Hepatocyte (in vitro differentiated cells): ENCODE results near the gene FMO1. TPM values are rescaled to one million over a fixed set of nuclear protein-coding genes. Genes with fewer than 3 reads are reported as not detected.
"Not testable (repeated sequence)": the region's sequence is repeated elsewhere in the genome, so short reads cannot be mapped to it uniquely, and the experiment has no call there.

Experiments used
- DNase-seq: peaks from one replicate; pipeline ENCODE4 v3.0.0-alpha.2; 2016; ENCODE audit warnings: low spot score
- H2AFZ ChIP-seq: fragments of 200-600 bp; sonication (generic); 2 replicates; pipeline ENCODE4 v1.6.0; 2016; ENCODE audit warnings: antibody characterized with exemption, mild to moderate bottlenecking
- H3K27ac ChIP-seq: fragments of 200-600 bp; sonication (generic); 2 replicates; pipeline ENCODE4 v1.5.1; 2016; ENCODE audit warnings: mild to moderate bottlenecking
- H3K27me3 ChIP-seq: fragments of 200-600 bp; sonication (generic); 2 replicates; pipeline ENCODE4 v1.6.1; 2016
- H3K36me3 ChIP-seq: fragments of 200-600 bp; sonication (generic); replicated peaks from 2 replicates; pipeline ENCODE4 v1.5.1; 2016; ENCODE audit warnings: low read depth; ENCODE audit not compliant: insufficient read depth
- H3K4me1 ChIP-seq: fragments of 200-600 bp; sonication (generic); 2 replicates; pipeline ENCODE4 v1.5.1; 2016; ENCODE audit warnings: mild to moderate bottlenecking, moderate library complexity; ENCODE audit not compliant: insufficient read depth
- H3K4me2 ChIP-seq: fragments of 200-600 bp; sonication (generic); 2 replicates; pipeline ENCODE4 v1.6.0; 2016
- H3K4me3 ChIP-seq: fragments of 200-600 bp; sonication (generic); 2 replicates; pipeline ENCODE4 v1.5.1; 2016; ENCODE audit warnings: mild to moderate bottlenecking
- H3K79me2 ChIP-seq: fragments of 200-600 bp; sonication (generic); 2 replicates; pipeline ENCODE4 v1.6.0; 2017; ENCODE audit warnings: mild to moderate bottlenecking
- H3K9me2 ChIP-seq: fragments of 200-600 bp; sonication (generic); replicated peaks from 2 replicates; pipeline ENCODE4 v1.6.0; 2017; ENCODE audit warnings: mild to moderate bottlenecking; ENCODE audit not compliant: insufficient read depth
- H3K9me3 ChIP-seq: fragments of 200-600 bp; sonication (generic); 2 replicates; pipeline ENCODE4 v1.5.1; 2016; ENCODE audit warnings: low read depth, mild to moderate bottlenecking
- H4K20me1 ChIP-seq: fragments of 200-600 bp; sonication (generic); 2 replicates; pipeline ENCODE4 v1.6.0; 2016; ENCODE audit warnings: mild to moderate bottlenecking; ENCODE audit not compliant: insufficient read depth, poor library complexity, severe bottlenecking
- CTCF ChIP-seq: fragments of 200-600 bp; sonication (generic); IDR thresholded peaks from 2 replicates; pipeline ENCODE4 v1.5.1; 2016; ENCODE audit warnings: antibody characterized with exemption, mild to moderate bottlenecking; ENCODE audit not compliant: poor library complexity
- EZH2 ChIP-seq: fragments of 200-600 bp; sonication (generic); IDR thresholded peaks from 2 replicates; pipeline ENCODE4 v1.6.1; 2016; ENCODE audit warnings: antibody characterized with exemption, mild to moderate bottlenecking, borderline replicate concordance
- EZH2phosphoT487 ChIP-seq: fragments of 200-600 bp; sonication (generic); IDR thresholded peaks from one replicate; pipeline ENCODE4 v1.6.1; 2018; ENCODE audit warnings: antibody characterized with exemption, mild to moderate bottlenecking, low read depth, moderate library complexity; ENCODE audit not compliant: unreplicated experiment, severe bottlenecking
- WGBS: methylation state at CpG from one replicate; pipeline ENCODE4 v1.1.6; 2016; ENCODE audit warnings: low lambda C conversion rate; ENCODE audit errors: missing lambda C conversion rate; 5-methylcytosine and 5-hydroxymethylcytosine counted together
- polyA plus RNA-seq: library from polyadenylated mRNA; unstranded; fragments of >200 nt; fragmentation: Nextera tagmentation; extraction: Ambion mirVana; gene quantifications from 2 replicates; pipeline ENCODE4 v1.2.1, GENCODE V29; 2016
- total RNA-seq: library from RNA; depleted of rRNA; stranded (reverse); fragments of >200 nt; gene quantifications from 2 replicates; pipeline ENCODE4 v1.2.3, GENCODE V29; 2014

Gene FMO1
- total and polyA plus RNA-seq, 2 experiments from 2014 or later, result 51.2 to 79.6 TPM

DNA sequence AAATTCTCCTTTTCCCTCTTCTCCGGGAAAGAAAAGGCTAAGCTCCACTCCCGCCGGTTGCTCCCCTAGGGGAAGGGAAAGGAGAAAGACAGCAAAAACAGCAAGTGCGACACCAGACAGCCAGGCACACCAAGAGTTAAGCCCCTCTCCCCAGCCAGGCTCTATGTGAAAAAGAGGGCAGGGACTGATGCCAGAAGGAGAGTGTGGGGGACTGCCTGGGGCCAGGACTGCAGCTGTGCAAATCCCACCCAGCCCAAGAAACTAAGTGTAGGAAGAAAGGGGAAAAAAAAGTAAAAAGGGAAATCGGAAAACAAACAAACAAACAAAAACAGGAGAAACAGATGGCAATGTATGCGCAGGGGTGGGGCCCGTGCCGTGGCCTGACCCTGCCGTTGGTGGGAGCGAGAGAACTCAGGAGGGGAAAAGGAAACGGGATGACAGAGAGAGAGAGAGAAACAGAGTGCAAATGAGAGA, 27.7 kb upstream of the FMO1 start:
- H2AFZ ChIP-seq, result peak overlapping the region; percentile 71
- TF ChIP-seq CTCF, result peak; percentile 3
- TF ChIP-seq EZH2, result no peak

GRCh38 chr1:171221665-171222591, 26.4 kb upstream of the FMO1 start:
- H2AFZ ChIP-seq, result peak overlapping the region; percentile 5
- no peak overlapping the region for H3K4me3 ChIP-seq
- H3K79me2 ChIP-seq, result no peaks in the 10 kb centered on the region
- peak overlapping the region; percentile 76 for H3K27ac ChIP-seq
- TF ChIP-seq EZH2phosphoT487 (no peak), EZH2 (no peak), CTCF (no peak)
- no peaks in the 10 kb centered on the region for H3K9me2 ChIP-seq
- H3K36me3 ChIP-seq, result no peaks in the 10 kb centered on the region
- peaks cover 16% of the 10 kb centered on the region for H3K4me1 ChIP-seq
- no peak overlapping the region for H3K4me2 ChIP-seq
- no peak for DNase-seq
- WGBS, result 59% methylated on average over 5 of the region's 5 CpGs
- H3K27me3 ChIP-seq, result no peaks in the 10 kb centered on the region
- H4K20me1 ChIP-seq, result no peaks in the 10 kb centered on the region
- no peaks in the 10 kb centered on the region for H3K9me3 ChIP-seq

More for the DNA sequence above, 27.7 kb upstream of the FMO1 start:
- DNase-seq, result peak; percentile 30
- Histone ChIP-seq H3K27me3 (no peaks in the 10 kb centered on the region), H3K36me3 (no peaks in the 10 kb centered on the region), H4K20me1 (no peaks in the 10 kb centered on the region), H3K4me2 (peak overlapping the region; percentile 71), H3K4me3 (no peak overlapping the region), H3K27ac (peak overlapping the region; percentile 80), H3K4me1 (peaks cover 16% of the 10 kb centered on the region), H3K9me2 (no peaks in the 10 kb centered on the region), H3K79me2 (no peaks in the 10 kb centered on the region), H3K9me3 (no peaks in the 10 kb centered on the region)
- whole genome bisulfite sequencing, result 9% methylated on average over 11 of the region's 11 CpGs

DNA sequence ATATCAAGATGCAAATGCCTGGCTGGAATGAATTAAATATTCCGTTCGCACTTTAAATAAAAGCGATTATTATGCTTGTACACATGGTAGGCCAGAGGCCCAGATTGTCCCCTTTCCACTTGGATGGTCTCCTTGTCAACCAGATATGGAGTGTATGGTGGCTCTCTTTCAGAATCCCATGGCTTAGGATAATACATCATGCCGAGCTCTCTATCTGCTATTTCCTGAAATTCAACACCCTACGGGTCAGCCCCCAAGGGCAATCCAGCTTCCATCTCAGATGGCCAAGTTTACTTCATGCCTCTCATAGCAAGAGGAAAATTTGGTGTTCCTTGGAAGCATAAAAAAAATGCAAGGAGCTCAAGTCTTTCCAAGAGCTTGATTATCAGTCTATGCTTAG, 25.4 kb upstream of the FMO1 start:
- no peak overlapping the region for H2AFZ ChIP-seq

DNA sequence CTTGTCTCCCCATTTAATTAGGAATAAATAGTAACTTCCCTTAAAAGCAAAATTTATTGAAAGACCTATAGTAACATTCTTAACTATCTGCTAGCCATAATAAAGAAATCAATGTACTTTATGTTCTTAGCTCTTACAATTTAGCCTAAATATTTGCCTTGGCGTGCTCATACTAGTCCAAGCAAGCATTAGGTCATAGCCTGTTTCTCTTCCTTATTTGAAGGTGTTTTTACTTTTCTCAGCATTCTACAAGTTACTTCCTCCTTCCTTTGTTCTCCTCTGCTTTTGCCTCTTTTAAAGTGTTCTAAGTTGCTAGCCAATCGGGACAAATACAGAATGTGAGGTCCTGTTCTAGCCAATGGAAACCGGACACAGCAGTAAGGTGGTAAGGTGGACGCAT, 24.0 kb upstream of the FMO1 start:
- not testable (repeated sequence) for H4K20me1 ChIP-seq, DNase-seq, H3K9me2 ChIP-seq, H3K36me3 ChIP-seq, H3K4me2 ChIP-seq, H3K4me3 ChIP-seq, H3K9me3 ChIP-seq, H3K79me2 ChIP-seq, H3K27me3 ChIP-seq
- H2AFZ ChIP-seq, result peak overlapping the region; percentile 53
- peaks cover 14% of the 10 kb centered on the region for H3K4me1 ChIP-seq
- peak overlapping the region; percentile 79 for H3K27ac ChIP-seq
- WGBS, result 75% methylated on average over 4 of the region's 4 CpGs

More for the DNA sequence above, 25.4 kb upstream of the FMO1 start:
- H3K9me3 ChIP-seq, result no peaks in the 10 kb centered on the region
- H3K36me3 ChIP-seq, result no peaks in the 10 kb centered on the region
- no peaks in the 10 kb centered on the region for H3K27me3 ChIP-seq
- WGBS, result 66% methylated on average over 5 of the region's 5 CpGs
- peaks cover 16% of the 10 kb centered on the region for H3K4me1 ChIP-seq
- peak overlapping the region; percentile 76 for H3K27ac ChIP-seq
- no peak for DNase-seq
- no peaks in the 10 kb centered on the region for H3K9me2 ChIP-seq
- H3K79me2 ChIP-seq, result no peaks in the 10 kb centered on the region
- no peak overlapping the region for H3K4me3 ChIP-seq
- no peaks in the 10 kb centered on the region for H4K20me1 ChIP-seq
- H3K4me2 ChIP-seq, result no peak overlapping the region
- TF ChIP-seq EZH2phosphoT487 (no peak), EZH2 (no peak), CTCF (no peak)
